GM18867 (cell line): ENCODE results near the gene GRIK5.

Experiments used
- ATAC-seq: cut with Tn5 transposase; IDR thresholded peaks from one replicate; pipeline ENCODE4 v1.9.1; 2021; ENCODE audit warnings: mild to moderate bottlenecking, moderate library complexity; ENCODE audit not compliant: unreplicated experiment

The GRIK5 gene

GRCh38 chr19:42076380-42076944 is 6.5 kb upstream of the GRIK5 start:
- no peak for ATAC-seq

DNA sequence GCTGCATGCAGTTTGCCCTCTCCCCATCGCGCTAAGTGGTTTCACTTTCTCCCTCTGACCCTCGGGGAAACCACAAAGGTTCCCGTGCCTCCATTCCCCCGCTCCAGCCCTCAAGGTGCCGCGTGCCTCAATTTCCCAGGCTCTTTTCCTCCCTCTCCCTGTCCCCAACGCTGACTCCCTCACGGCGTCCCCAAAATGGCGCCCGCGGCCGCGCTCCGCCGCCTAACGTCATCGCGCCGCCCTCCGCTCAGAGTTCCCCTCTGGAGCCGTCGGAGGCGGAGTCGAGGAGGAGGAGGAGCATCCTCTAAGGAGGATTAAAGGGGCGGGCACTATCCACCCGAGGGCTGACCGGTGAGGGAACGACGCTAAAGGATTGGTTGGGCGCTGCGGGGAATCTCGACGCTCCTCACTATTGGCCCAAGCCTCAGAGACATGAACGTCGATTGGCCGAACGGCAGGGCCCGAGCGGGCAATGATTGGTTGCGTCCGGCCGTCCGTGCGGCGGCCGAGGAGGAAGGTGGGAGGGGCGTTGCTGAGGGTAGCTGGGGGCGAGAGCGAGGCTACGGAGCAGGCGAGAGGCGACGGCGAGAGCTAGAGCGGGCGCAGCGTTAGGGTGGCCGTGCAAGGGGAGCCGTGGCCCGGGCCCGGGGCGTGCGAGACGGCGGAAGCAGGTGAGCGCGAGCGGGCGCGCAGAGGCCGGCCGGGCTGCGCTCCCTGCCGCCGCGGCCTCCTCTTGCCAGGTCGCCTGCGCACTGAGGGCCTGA is 5.8 kb upstream of the GRIK5 start, which contains the start of gene ZNF574:
Gene ZNF574, plus strand, starts transcription at position 551 of the 764 bp plus-strand sequence. CDS start 2,441 bp downstream, outside the sequence.
- peak; percentile 90 for ATAC-seq

- ATAC-seq = no peak
Observed at GRCh38 chr19:42075364-42075615, 5.3 kb upstream of the GRIK5 start.

GRCh38 chr19:42074513-42075363 is 4.7 kb upstream of the GRIK5 start:
- no peak for ATAC-seq

DNA sequence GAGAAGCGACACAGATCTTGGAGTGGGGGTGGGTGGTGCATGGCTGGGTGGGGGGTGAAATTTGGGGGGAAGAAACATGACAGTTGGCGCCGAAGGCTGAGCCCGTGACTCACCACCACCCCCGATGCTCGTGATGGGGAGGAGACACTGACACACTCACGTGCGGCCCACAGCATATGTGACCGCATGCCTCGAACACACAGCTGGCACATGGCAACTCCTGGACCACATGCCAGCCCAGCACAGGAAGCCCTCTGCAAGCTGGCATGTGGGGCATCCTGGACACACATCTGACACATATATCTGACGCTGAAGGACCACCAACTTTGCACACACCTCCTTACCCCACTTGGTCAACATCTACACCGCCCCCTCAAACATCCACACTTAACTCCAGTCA is 1.2 kb upstream of the GRIK5 start:
- no peak for ATAC-seq

GRCh38 chr19:42068756-42069571 is 1.0 kb downstream of the GRIK5 start:
- no peak for ATAC-seq

DNA sequence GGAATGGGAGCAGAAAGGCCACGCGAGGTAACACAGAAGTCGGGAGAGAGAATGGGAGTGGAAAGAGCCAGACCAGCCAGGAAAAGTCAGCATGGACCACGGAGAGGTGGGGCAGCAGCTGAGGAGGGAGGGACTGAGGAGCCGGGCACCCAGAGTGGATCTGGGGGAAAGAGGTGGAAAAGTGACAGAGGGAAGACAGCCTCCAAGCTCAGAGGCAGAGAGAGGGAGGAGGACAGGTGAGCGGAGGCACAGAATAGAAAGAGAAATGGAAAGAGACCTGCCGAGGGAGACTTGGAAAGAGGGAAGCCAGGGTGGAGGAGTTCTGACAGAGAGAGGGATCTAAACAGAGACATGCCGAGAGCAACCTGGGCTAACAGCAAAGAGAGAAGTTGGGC is 1.6 kb downstream of the GRIK5 start:
- no peak for ATAC-seq

DNA sequence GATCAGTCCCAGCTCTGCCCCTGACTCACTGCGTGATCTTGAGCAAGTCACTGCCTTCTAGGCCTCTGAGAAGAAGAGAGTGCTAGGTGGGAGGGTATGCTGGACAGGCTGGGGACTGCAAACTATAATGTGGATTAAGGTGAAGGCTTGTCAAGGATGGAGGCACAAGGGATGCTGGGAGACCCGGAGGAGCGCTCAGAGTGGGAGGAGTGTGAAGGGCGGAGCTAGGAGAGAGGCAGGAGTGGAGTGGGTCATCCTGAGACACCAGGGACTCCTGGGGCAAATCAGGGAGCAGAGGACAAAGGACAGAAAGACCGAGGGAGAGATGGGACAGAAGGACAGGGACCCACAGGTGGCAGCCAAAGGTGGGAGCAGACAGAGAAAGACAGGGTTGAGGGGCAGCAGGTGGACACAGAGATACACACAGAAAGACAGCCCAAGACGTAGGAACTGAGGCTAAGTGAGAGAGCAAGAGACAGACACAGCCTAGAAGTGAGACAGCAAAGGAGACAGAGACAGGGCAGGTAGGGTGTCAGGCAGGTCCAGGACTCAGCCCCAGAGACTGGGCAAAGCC is 2.6 kb downstream of the GRIK5 start:
- ATAC-seq = no peak

GRCh38 chr19:42066075-42066754 is 3.8 kb downstream of the GRIK5 start:
- ATAC-seq = no peak

GRCh38 chr19:42065511-42065910 is 4.5 kb downstream of the GRIK5 start:
- ATAC-seq = no peak

DNA sequence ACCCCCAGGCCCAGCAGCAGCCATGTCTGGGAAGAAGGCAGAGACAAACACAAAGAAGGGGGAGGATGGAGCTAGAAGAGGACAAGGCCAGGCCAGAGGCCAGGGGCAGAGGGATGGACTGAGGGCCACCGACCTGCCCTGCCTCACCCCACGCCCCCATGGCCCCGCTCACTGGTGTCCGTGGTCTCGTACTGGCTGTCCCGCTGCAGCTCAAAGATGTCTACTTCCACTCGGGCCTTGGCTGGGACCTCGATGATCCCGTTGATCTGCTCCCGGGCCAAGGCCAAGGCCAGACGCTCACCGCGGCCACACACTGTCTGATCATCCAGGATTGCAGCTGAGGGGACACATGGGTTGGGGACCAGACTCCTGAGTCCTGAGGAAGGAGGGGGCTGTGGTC is 5.0 kb downstream of the GRIK5 start:
- no peak for ATAC-seq

- ATAC-seq = no peak
Observed at GRCh38 chr19:42064432-42064831, 5.6 kb downstream of the GRIK5 start.

DNA sequence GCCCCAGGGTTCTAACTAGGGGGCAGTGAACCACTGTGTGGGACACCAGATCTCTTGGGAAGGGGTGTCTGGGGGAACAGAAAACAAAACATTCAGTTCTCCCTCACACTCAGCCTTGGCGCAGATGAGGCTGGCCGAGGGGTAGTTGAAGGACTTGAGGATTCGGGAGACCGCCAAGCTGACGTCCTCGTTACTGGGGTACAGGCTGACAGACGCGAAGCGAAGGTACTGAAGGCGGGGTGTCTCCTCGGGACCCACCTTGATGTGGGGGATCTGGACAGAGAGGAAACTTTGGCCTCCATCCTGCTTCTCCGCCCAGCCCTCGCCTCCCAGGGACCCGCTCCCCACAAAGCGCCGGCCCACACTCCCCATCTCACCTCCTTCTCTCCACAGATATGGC is 7.6 kb downstream of the GRIK5 start:
- ATAC-seq = no peak

DNA sequence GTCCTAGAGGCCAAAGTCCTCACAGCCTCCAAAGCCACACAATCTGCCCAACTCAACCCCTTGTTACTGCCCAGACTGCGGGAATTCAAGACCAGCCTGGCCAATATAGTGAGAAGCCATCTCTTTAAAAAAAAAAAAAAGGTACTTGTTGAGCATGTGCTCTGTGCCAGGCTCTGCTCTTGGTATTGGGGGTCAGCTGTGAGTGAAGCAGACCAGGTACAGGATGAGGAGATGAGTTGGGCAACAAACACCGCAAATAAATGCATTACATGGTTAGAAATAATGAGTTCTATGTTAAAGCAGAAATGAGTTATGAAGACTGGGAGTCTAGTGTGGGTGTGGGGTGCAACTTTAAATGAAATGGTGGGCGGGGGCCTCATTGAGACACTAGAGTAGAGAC is 9.9 kb downstream of the GRIK5 start:
- no peak for ATAC-seq

DNA sequence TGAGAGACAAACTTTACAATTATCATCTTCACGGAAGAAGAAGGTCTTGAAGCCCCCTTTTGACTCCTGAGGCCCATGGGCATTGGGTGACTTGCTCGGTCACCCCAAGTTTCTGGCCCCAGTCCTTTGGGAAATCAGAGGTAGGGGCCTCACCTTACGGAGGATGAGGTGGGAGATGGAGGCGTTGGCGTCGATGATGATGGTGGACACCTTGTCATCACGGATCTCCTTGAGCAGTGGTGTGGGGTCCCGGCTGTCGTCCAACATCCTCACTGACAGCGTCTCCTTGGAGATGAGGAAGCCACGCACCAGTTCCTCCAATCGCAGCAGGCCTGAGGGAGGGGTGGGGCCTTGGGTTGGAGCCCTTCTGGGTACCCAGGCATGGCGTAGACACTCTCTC is 10.8 kb downstream of the GRIK5 start:
- no peak for ATAC-seq

- no peak for ATAC-seq
Observed at GRCh38 chr19:42057846-42058245, 12.2 kb downstream of the GRIK5 start.

DNA sequence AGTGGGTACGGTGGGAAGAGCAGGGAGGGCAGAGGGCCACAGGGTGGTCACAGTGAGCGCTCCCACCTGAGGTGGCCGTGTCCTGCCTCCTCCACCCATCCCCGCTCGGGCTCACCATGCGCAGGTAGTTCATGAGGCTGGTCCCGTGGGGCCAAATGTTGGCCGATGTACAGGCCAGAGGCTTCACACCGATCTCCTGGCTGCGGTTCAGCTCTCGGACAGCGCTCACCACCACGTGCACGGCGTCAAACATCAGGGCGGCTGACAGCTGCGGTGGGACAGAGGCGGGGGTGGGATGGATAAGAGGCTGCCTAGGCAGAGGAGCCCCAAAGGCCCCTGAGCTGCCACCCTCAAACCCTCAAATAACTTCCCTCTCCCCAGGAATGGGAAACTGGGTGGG is 15.8 kb downstream of the GRIK5 start:
- no peak for ATAC-seq

GRCh38 chr19:42053037-42053935 is 16.7 kb downstream of the GRIK5 start:
- no peak for ATAC-seq

DNA sequence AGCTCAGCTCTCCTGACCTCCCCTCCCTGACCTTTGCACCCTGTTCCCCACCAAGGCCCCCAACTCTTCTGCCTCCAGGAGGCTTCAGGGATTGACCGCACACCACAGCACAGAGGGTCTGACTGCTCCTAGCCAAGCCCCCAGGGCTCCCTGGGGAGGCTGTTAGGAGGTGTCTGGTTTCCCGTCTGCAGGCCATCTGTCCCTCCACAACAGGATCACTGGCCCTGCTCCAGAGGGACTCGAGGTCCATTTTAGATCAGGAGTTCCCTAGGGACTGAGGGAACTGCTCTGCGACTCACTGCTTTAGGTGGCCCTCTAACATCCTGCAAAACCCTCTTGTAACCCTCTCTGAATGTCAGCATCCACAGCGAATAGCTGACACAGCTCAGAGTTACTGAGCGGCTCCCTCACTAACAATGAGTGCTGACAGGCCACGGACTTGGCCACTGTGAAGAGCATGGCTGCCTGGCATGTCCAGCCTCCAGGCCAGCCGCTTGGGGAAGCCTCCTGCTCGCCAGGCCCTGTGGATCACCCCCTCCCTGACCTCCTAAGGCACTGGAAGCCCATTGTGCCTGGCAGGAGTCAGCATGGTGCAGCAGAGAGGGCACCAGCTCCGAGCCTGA is 17.7 kb downstream of the GRIK5 start:
- ATAC-seq = no peak
